Stimulated activated CD4-positive, alpha-beta T cell treated with anti-CD3 and anti-CD28 coated beads, Interleukin-4, amount 100 ng/mL, for 48 hours (primary cell): ENCODE measurements around the gene WDFY4.

Experiments
- DNase-seq, 2 donors: peaks; one replicate each; pipeline ENCODE4 v3.0.0-alpha.2; 2020; ENCODE audit warnings: low read depth in 2 of 2

WDFY4 gene

GRCh38 chr10:48710647-48711275, 26.1 kb downstream of the WDFY4 start:
- no peak for DNase-seq

- no peak for DNase-seq
Observed at GRCh38 chr10:48711830-48712229, 27.2 kb downstream of the WDFY4 start.

DNA sequence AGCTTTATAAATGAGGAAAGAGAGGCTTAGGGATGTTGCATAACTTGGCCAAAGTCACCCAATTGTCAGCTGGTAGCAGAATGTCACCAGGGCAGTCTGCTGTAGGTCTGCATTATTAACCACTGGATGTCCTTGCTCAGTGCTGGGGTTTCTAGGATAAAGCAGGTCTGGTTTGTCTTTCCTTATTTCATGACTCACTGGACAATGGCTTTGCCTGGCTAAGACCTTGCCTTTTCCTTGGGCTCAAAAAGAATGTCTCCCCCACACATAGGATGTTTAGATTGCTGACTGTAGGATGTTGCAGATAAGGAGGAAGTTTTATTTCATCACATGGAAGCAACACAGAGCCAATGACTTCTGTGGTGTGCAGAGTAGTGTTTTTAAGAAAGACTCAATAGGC, 29.4 kb downstream of the WDFY4 start:
- DNase-seq: no peak

GRCh38 chr10:48716416-48716815, 31.7 kb downstream of the WDFY4 start:
- DNase-seq: no peak

DNA sequence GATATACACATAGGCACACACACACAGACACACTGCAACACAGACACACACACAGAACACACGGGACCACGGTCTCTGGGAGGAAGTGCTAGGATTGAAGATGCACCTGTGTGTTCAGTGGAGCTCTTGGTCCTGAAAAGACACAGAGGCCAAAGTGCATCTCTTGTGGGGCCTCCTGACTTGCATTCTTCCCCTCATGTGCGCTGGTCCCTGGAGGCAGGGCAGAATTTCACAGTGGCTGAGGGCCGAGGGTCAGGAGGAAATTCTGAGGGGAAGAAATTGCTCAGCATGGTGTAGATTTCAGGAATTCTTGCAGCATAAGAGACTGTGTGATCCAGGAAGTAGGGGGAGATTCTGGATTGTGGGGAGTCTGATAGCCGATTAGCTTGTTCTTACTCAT, 35.9 kb downstream of the WDFY4 start:
- no peak for DNase-seq

GRCh38 chr10:48722153-48723145, 37.8 kb downstream of the WDFY4 start:
- DNase-seq: no peak

GRCh38 chr10:48724127-48724526, 39.5 kb downstream of the WDFY4 start:
- no peak for DNase-seq

GRCh38 chr10:48725708-48726107, 41.0 kb downstream of the WDFY4 start:
- DNase-seq: no peak

DNA sequence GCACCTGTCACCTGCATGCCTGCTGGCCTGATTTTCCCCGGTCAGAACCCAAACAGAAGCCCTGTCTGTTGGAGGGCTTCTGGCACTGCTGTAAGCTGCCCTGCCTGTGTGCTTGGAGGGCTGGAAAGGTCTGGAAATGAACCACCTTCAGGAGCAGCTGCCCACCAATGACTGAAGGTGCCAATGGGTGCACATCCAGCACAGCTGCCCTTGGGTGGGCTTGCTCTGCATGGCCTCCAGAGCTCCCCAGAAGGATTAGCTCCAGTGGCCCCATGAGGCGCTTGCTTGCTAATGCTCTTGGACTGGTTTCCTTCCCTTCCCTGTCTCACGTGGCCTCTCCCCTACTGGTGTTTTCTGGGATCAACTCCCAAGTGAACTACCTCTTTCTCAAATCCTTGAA, 43.2 kb downstream of the WDFY4 start:
- DNase-seq: no peak

- DNase-seq: no peak
Observed at GRCh38 chr10:48729222-48729621, 44.5 kb downstream of the WDFY4 start.

DNA sequence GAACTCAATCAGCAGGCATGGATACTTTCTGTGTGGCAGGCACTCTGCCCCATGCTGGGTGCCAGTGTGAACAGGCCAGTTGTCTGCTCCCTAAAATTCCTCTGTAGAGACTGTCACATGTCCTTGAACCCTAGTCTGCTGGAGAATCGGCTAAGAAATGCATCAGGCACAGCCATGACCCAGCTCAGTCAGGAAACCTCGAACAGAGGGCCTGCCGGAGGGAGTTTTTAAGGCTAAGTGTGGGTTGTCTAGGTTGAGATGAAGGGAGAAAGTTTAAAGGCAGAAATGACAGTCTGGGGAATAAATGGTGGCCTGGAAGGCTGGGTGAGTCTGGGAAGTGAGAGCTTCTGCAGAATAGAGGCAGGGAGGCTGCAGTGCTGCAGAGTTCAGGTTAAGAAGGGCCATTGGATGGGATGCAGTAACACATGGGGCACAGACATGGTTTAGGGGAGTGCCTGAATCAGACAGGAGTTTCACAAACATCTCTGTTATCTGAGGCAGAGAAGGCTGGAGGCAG, 45.3 kb downstream of the WDFY4 start:
- no peak for DNase-seq

- no peak for DNase-seq
Observed at GRCh38 chr10:48731141-48731540, 46.5 kb downstream of the WDFY4 start.

DNA sequence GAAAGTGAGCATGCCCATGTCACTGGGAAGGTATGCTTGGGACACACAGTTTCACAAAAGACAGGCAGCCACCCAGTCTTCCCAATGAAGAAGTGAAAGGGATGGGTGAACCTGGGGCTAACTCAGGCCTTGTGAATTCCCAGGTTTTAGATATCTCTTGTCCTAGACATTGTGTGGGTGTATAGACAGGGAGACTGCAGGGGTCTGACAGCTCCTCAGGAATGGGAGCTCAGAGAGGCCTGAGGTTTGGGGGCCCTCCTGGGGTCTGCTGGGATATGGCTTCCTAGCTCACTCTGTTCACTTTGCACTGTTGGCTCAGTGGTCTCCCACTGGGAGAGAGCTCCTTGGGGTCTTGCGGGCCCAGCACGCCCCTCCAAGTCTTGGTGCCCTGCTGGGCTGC, 47.0 kb downstream of the WDFY4 start:
- DNase-seq: no peak

GRCh38 chr10:48733329-48733728, 48.7 kb downstream of the WDFY4 start:
- DNase-seq: no peak

DNA sequence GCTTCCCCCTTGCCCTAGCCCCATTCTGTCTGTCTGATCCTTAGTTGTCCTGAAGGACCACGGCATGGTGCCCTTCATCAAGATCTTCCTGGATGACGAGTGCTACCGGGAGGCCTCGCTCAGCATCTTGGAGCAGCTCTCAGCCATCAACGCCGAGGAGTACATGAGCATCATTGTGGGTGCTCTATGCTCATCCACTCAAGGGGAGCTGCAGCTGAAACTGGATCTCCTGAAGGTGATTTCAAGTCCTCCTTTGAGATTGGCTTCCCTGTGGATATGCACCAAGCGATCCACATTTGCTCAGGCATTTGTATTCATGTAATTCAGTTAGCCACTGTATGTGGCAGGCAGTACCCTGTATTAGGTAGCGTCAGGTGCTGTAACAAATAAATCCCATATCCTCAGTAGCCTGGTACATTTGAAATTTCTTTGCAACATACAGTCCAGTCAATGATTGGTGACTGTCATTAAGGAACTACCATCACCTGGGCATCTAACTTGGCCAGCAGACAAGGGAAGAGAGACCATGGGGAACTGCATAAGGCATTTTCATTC, 51.2 kb downstream of the WDFY4 start:
- DNase-seq: no peak

DNA sequence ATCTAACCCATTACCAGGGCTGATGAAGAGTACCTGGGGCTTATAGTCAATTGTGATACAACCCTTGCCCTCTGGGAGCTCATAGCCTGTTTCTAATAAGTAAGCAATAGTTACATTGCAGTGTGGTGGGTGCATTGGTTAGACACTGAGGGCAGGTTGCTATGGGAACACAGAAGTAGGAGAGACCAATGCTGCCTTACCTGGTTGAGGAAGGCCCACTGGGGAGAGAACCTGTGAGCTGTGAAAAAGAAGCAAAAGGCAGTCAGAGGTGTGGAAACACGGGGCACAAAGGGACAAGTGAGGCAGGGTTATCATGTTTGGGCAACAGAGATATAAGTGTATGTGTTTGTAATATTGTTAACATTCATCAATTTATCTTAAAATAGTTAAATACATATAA, 51.9 kb downstream of the WDFY4 start:
- no peak for DNase-seq

DNA sequence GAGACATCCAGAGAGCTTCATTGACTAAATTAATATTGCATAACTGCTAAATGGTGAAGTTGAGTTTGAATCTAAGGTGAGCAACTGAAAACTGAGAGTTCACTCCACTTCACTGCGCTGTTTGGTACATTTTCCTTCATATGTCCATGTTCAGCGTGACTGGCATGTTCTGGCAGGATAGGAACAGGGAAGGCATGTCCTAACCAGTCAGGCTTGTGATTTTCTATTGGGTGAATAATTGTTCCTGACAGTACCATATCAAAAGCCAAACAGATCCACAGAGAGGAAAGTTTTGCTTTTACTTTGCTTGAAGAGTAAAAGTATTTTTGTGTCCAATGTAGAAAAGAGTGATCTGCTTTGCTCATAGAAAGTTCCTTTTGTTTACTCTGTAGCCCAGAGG, 53.2 kb downstream of the WDFY4 start:
- DNase-seq: no peak

- DNase-seq: no peak
Observed at GRCh38 chr10:48739170-48739569, 54.5 kb downstream of the WDFY4 start.

DNA sequence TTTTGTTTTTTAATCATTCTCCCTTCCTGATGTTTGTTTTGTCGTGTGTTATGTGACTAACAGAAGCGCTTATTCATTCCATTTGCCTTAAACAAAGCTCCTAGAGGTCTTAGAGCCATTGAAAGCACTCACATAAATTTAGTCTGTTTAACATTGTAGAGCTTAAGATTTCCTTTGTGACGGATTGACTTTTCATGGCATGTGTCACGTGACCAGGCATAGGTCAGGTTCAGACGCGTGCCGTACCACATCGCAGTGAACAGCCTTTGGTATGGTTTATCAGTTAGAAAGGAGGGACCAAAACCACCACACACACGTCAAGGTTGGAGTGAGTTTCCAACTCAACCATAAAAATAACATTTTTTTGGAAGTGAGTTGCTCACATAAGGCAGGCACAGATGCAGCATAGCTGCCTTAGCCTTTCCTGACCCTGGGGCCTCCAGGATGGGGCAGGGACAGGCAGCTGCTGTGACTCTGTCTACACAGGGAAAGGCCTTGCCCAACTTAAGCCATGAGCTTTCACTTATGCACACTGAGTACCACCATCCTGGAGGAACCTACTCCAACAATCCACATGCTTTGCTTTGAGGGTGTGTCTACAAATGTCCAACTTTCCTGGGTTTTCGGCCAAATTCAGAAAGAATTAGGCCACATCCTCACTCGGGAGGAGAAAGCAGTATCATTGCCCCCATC, 55.5 kb downstream of the WDFY4 start:
- DNase-seq: no peak

GRCh38 chr10:48740988-48741387, 56.3 kb downstream of the WDFY4 start:
- no peak for DNase-seq

DNA sequence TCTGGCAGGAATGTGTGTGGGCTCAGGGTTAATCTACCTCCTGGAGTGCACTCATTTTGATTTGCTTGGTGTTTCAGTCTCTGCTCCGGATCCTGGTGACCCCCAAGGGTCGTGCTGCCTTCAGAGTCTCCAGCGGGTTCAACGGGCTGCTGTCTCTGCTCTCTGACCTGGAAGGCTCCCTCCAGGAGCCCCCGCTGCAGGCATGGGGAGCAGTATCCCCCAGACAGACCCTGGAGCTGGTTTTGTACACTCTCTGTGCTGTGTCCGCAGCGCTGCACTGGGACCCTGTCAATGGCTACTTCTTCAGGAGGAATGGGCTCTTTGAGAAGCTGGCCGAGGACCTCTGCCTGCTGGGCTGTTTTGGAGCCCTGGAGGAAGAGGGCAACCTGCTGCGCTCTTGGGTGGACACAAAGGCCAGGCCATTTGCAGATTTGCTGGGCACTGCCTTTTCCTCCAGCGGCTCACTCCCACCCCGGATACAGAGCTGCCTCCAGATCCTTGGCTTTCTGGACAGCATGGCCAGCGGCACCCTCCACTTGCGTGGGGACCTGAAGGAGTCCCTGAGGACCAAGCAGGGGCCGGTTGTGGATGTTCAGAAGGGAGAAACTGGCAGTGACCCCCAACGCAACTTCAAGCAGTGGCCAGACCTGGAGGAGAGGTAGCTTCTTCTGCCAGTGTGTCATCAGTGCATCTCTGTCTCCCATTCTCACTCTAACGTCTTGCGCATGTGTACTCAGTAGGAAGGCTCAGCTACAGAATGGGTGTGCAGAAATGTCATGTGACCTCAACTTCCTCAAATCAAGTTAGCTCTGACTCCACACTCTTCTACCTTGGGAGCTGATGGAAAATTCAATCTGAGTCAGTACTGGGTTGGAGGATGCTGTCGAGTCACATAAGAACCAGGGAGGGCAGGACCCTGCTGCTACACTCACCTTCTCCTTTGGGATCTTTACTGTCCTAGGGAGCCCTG, 58.5 kb downstream of the WDFY4 start:
- no peak for DNase-seq
